A673 (cell line): ENCODE measurements around the gene ZNF746. TPM values are rescaled to one million over a fixed set of nuclear protein-coding genes. Genes with fewer than 3 reads are reported as not detected.

ENCODE experiments used
- BruUV-seq: library from RNA; stranded (reverse); fragments of 400-500 nt; replicated peaks from 2 replicates; lab custom pipeline; 2021; lab: Mats Ljungman, UMichigan
- CTCF ChIA-PET: fragments of 300-600 bp; sonication (Branson Sonifier 250); formaldehyde crosslinking; loops from one replicate; lab custom pipeline; 2022; ENCODE audit warnings: antibody characterized with exemption; lab: Charles Lee
- POLR2A ChIA-PET: fragments of 300-600 bp; sonication (Branson Sonifier 250); formaldehyde crosslinking; loops from one replicate; lab custom pipeline; 2022; ENCODE audit warnings: antibody characterized with exemption; ENCODE audit not compliant: low non-redundant PET; lab: Charles Lee
- DNase-seq: peaks from one replicate; pipeline ENCODE4 v3.0.0-alpha.2; 2015; ENCODE audit warnings: low spot score
- H3K27ac ChIP-seq: fragments of 200-600 bp; sonication (generic); 2 replicates; pipeline ENCODE4 v1.5.1; 2016; ENCODE audit warnings: mixed run types, low read depth, mild to moderate bottlenecking, mixed read lengths, antibody characterized with exemption, low read length; ENCODE audit not compliant: poor library complexity, severe bottlenecking
- H3K27me3 ChIP-seq: fragments of 200-600 bp; sonication (generic); replicated peaks from 2 replicates; pipeline ENCODE4 v1.6.1; 2017; ENCODE audit warnings: mixed run types, low read depth, mild to moderate bottlenecking, mixed read lengths, antibody characterized with exemption, low read length; ENCODE audit not compliant: insufficient read depth, poor library complexity
- H3K36me3 ChIP-seq: fragments of 200-600 bp; sonication (generic); 2 replicates; pipeline ENCODE4 v1.6.1; 2016; ENCODE audit warnings: mixed run types, mild to moderate bottlenecking, mixed read lengths, antibody characterized with exemption, low read length; ENCODE audit not compliant: insufficient read depth, poor library complexity, severe bottlenecking
- H3K4me1 ChIP-seq: fragments of 200-600 bp; sonication (generic); 2 replicates; pipeline ENCODE4 v1.6.1; 2017; ENCODE audit warnings: mixed run types, mild to moderate bottlenecking, mixed read lengths, antibody characterized with exemption, low read length; ENCODE audit not compliant: insufficient read depth, poor library complexity, severe bottlenecking
- H3K4me3 ChIP-seq: fragments of 200-600 bp; sonication (generic); 2 replicates; pipeline ENCODE4 v1.5.1; 2016; ENCODE audit warnings: low read depth, mixed run types, mild to moderate bottlenecking, mixed read lengths, low read length; ENCODE audit not compliant: poor library complexity, severe bottlenecking
- H3K9me3 ChIP-seq: fragments of 200-600 bp; sonication (generic); 2 replicates; pipeline ENCODE4 v1.6.1; 2016; ENCODE audit warnings: mixed run types, low read depth, mild to moderate bottlenecking, mixed read lengths, antibody characterized with exemption, low read length; ENCODE audit not compliant: poor library complexity, severe bottlenecking
- CTCF ChIP-seq: fragments of 300-800, 200-600 bp; sonication (generic); conservative IDR thresholded peaks from 2 replicates; pipeline ENCODE4 v1.5.1; 2017; ENCODE audit warnings: low read depth, mild to moderate bottlenecking, antibody characterized with exemption, low read length, moderate library complexity, mixed read lengths
- EZH2 ChIP-seq: fragments of 200-600 bp; sonication (generic); IDR thresholded peaks from 2 replicates; pipeline ENCODE4 v1.6.1; 2017; ENCODE audit warnings: borderline replicate concordance, low read depth, mild to moderate bottlenecking, mixed read lengths, antibody characterized with exemption, low read length; ENCODE audit not compliant: poor library complexity, severe bottlenecking
- intact Hi-C: fragments of 100-400 bp; cut with micrococcal nuclease; formaldehyde crosslinking; loops from one replicate; pipeline ENCODE4 v1.10.0; 2022; ENCODE audit not compliant: unreplicated experiment
- total RNA-seq: library from RNA; stranded (reverse); gene quantifications from 2 replicates; pipeline ENCODE4 v1.2.3, GENCODE V29; 2021

Gene ZNF746
- total RNA-seq, 1 experiment from 2014 or later, result 22.5 TPM

GRCh38 chr7:149423449-149424110 lies 74.0 kb downstream of the ZNF746 start:
- TF ChIP-seq EZH2 (no peak), CTCF (no peak)
- Histone ChIP-seq H3K27ac (no peak overlapping the region), H3K36me3 (no peaks in the 10 kb centered on the region), H3K4me3 (no peak overlapping the region), H3K9me3 (no peaks in the 10 kb centered on the region), H3K4me1 (peaks cover 4% of the 10 kb centered on the region), H3K27me3 (no peaks in the 10 kb centered on the region)
- no TSS peak for BruUV-seq
- CTCF ChIA-PET, result no interaction called here
- intact Hi-C loops, result loop anchor here (5.0 kb wide), 1 partner anchor 74 kb away; the partner anchor contains the start of gene ZNF746
- POLR2A ChIA-PET, result no interaction called here
- DNase-seq, result no peak

- DNase-seq, result no peak
- BruUV-seq, result no TSS peak
- no peaks in the 10 kb centered on the region for H3K27me3 ChIP-seq
- H3K27ac ChIP-seq, result no peak overlapping the region
- CTCF ChIA-PET, result interaction anchor here (1.1 kb wide), 1 partner anchor 113 kb away, joined by 3 read pairs; no protein-coding TSS in a partner anchor
- peak overlapping the region; percentile 44 for H3K4me3 ChIP-seq
- POLR2A ChIA-PET, result no interaction called here
- TF ChIP-seq CTCF, result no peak
- TF ChIP-seq EZH2, result no peak
- H3K9me3 ChIP-seq, result no peaks in the 10 kb centered on the region
- peaks cover 4% of the 10 kb centered on the region for H3K4me1 ChIP-seq
- intact Hi-C loops, result loop anchor here (5.0 kb wide), 1 partner anchor 74 kb away; the partner anchor contains the start of gene ZNF746
- no peaks in the 10 kb centered on the region for H3K36me3 ChIP-seq
Measured at GRCh38 chr7:149422914-149423301, 74.7 kb downstream of the ZNF746 start.

Other genes starting within 250 kb of the ZNF746 start
- 10.8 and 11.3 TPM in 2 replicates for gene ZNF783, start 235.6 kb downstream of the ZNF746 start, total RNA-seq
- 19.3 and 19.6 TPM in 2 replicates for gene ZNF777, start 36.7 kb downstream of the ZNF746 start, total RNA-seq